Activated CD4-positive, alpha-beta memory T cell treated with anti-CD3 and anti-CD28 coated beads, Interleukin-2, amount 10 ng/mL, durations not matched to agents 7 days and 5 days (primary cell): ENCODE data around the gene RALGDS. TPM values are rescaled to one million over a fixed set of nuclear protein-coding genes. Genes with fewer than 3 reads are reported as not detected.

Source experiments
- CTCF ChIA-PET: fragments of 350-600 bp; sonication (Branson Sonifier 250); formaldehyde crosslinking; loops from one replicate; lab custom pipeline; 2021; ENCODE audit warnings: antibody characterized with exemption, inconsistent platforms; lab: Charles Lee
- POLR2A ChIA-PET: fragments of 350-600 bp; sonication (Branson Sonifier 250); formaldehyde crosslinking; loops from one replicate; lab custom pipeline; 2021; ENCODE audit warnings: antibody characterized with exemption; lab: Charles Lee
- DNase-seq: peaks from one replicate; pipeline ENCODE4 v3.0.0-alpha.2; 2020
- H3K27ac Mint-ChIP-seq: one replicate; pipeline ENCODE4 v1.8.0; 2021; ENCODE audit warnings: mild to moderate bottlenecking, mixed read lengths
- H3K27me3 Mint-ChIP-seq: one replicate; pipeline ENCODE4 v1.8.0; 2021; ENCODE audit warnings: mixed read lengths
- H3K36me3 Mint-ChIP-seq: one replicate; pipeline ENCODE4 v1.8.0; 2021; ENCODE audit warnings: low read depth, mixed read lengths
- H3K4me1 Mint-ChIP-seq: one replicate; pipeline ENCODE4 v1.8.0; 2021; ENCODE audit warnings: mixed read lengths
- H3K4me3 Mint-ChIP-seq: one replicate; pipeline ENCODE4 v1.8.0; 2021; ENCODE audit warnings: mild to moderate bottlenecking, mixed read lengths
- H3K9me3 Mint-ChIP-seq: one replicate; pipeline ENCODE4 v1.8.0; 2021; ENCODE audit warnings: mixed read lengths
- total RNA-seq, 2 experiments: library from RNA; stranded (reverse); gene quantifications; one replicate each; pipeline ENCODE4 v1.2.3, GENCODE V29; 2021

Gene RALGDS
- total RNA-seq, 2 experiments from 2014 or later, result 113 to 123 TPM

DNA sequence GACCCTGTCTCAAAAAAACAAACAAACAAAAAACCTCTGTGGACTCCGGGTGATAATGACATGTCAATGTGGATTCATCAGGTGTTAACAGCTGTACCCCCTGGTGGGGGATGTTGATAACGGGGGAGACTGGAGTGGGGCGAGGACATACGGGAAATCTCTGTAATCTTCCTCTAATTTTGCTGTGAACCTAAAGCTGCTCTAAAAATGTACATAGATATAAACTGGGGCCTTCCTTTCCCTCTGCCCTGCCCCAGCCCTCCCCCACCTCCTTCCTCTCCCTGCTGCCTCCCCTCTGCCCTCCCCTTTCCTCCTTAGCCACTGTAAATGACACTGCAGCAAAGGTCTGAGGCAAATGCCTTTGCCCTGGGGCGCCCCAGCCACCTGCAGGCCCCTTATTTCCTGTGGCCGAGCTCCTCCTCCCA, 60.6 kb downstream of the RALGDS start:
- POLR2A ChIA-PET, result interaction anchor here (0.9 to 1.8 kb wide), 4 partner anchors 24 to 55 kb away, joined by 3 to 9 read pairs (median 4); partner anchors contain the start of gene GTF3C5
- Mint-ChIP-seq H3K4me1 (peaks cover 50% of the 10 kb centered on the region), H3K9me3 (no peaks in the 10 kb centered on the region), H3K27ac (peak overlapping the region; percentile 81), H3K4me3 (no peak overlapping the region), H3K36me3 (peaks cover 26% of the 10 kb centered on the region), H3K27me3 (no peaks in the 10 kb centered on the region)
- no peak for DNase-seq
- CTCF ChIA-PET, result interaction anchor here (0.9 to 2.6 kb wide), 4 partner anchors 12 to 73 kb away, joined by 3 to 12 read pairs (median 4); no protein-coding TSS in a partner anchor

DNA sequence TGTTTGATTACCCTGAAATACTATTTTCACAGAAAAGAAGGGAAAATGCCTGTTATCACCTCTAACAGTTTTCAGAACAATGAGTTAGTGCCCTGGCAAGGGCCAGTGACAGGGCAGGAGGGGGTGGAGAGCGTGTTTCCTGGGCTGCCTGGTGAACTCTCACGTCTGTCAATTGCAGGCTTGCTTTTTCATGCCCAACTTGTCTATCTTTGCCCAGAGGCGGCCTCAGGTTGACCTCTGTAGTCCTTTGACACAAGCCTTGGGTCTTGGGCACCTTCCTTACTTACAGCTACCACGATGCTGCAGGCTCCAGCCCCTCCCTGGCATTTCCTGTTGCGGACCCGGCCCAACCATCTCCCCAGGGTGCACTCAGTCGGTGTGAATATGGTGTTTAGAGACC, 61.4 kb downstream of the RALGDS start:
- no peaks in the 10 kb centered on the region for H3K27me3 Mint-ChIP-seq
- ChIA-PET CTCF (interaction anchor here (0.7 to 2.6 kb wide), 5 partner anchors 11 to 74 kb away, joined by 3 to 12 read pairs (median 4); no protein-coding TSS in a partner anchor), POLR2A (interaction anchor here (1.4 to 1.8 kb wide), 3 partner anchors 27 to 56 kb away, joined by 4 to 9 read pairs (median 4); partner anchors contain the start of gene GTF3C5)
- no peaks in the 10 kb centered on the region for H3K9me3 Mint-ChIP-seq
- H3K36me3 Mint-ChIP-seq, result peaks cover 26% of the 10 kb centered on the region
- H3K4me3 Mint-ChIP-seq, result no peak overlapping the region
- DNase-seq, result no peak
- H3K4me1 Mint-ChIP-seq, result peaks cover 50% of the 10 kb centered on the region
- peak overlapping the region; percentile 81 for H3K27ac Mint-ChIP-seq

- ChIA-PET CTCF (interaction anchor here (2.0 to 3.2 kb wide), 2 partner anchors 10 to 85 kb away, joined by 12 to 19 read pairs; no protein-coding TSS in a partner anchor), POLR2A (interaction anchor here (2.0 kb wide), 1 partner anchor 28 kb away, joined by 11 read pairs; the partner anchor contains the start of gene GTF3C5)
- no peaks in the 10 kb centered on the region for H3K27me3 Mint-ChIP-seq
- peaks cover 50% of the 10 kb centered on the region for H3K4me1 Mint-ChIP-seq
- peak; percentile 26 for DNase-seq
- H3K36me3 Mint-ChIP-seq, result peaks cover 33% of the 10 kb centered on the region
- peak overlapping the region; percentile 81 for H3K27ac Mint-ChIP-seq
- no peak overlapping the region for H3K4me3 Mint-ChIP-seq
- H3K9me3 Mint-ChIP-seq, result no peaks in the 10 kb centered on the region
Measured at GRCh38 chr9:133058550-133059320, 62.3 kb downstream of the RALGDS start.

DNA sequence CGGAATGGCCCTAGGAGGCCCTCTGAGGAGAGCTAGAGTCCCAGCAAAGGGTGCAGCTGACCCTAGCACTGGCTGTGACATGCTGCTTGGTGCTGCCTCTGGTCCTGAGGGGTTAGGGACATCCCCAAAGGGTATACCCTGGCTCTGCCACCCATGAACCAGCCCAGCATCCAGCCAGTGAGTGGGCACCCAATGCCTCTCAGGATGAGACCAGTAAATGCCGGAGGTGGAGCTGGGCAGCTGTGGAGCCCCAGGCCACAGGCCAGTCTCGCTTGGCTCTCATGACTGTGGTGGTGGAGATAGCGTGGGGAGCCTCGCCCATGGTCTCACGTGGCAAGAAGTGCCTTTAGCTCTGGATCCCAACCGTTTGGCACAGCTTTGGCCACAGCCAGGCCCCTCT, 63.0 kb downstream of the RALGDS start:
- Mint-ChIP-seq H3K4me3 (no peak overlapping the region), H3K27ac (peak overlapping the region; percentile 57), H3K36me3 (peaks cover 37% of the 10 kb centered on the region), H3K9me3 (no peaks in the 10 kb centered on the region), H3K27me3 (no peaks in the 10 kb centered on the region), H3K4me1 (peaks cover 50% of the 10 kb centered on the region)
- DNase-seq, result no peak
- ChIA-PET CTCF (interaction anchor here (0.7 to 3.2 kb wide), 3 partner anchors 25 to 86 kb away, joined by 3 to 19 read pairs (median 3); no protein-coding TSS in a partner anchor), POLR2A (interaction anchor here (2.0 kb wide), 1 partner anchor 27 kb away, joined by 11 read pairs; the partner anchor contains the start of gene GTF3C5)

- H3K9me3 Mint-ChIP-seq, result no peaks in the 10 kb centered on the region
- CTCF ChIA-PET, result interaction anchor here (0.7 to 3.2 kb wide), 3 partner anchors 25 to 87 kb away, joined by 3 to 19 read pairs (median 3); no protein-coding TSS in a partner anchor
- H3K4me3 Mint-ChIP-seq, result no peak overlapping the region
- POLR2A ChIA-PET, result interaction anchor here (1.7 to 2.0 kb wide), 2 partner anchors 27 to 87 kb away, joined by 9 to 11 read pairs; partner anchors contain the start of gene GTF3C5
- peaks cover 48% of the 10 kb centered on the region for H3K4me1 Mint-ChIP-seq
- no peak for DNase-seq
- H3K27me3 Mint-ChIP-seq, result no peaks in the 10 kb centered on the region
- H3K36me3 Mint-ChIP-seq, result peaks cover 37% of the 10 kb centered on the region
- H3K27ac Mint-ChIP-seq, result peak overlapping the region; percentile 57
Measured at GRCh38 chr9:133057553-133057952, 63.5 kb downstream of the RALGDS start.

DNA sequence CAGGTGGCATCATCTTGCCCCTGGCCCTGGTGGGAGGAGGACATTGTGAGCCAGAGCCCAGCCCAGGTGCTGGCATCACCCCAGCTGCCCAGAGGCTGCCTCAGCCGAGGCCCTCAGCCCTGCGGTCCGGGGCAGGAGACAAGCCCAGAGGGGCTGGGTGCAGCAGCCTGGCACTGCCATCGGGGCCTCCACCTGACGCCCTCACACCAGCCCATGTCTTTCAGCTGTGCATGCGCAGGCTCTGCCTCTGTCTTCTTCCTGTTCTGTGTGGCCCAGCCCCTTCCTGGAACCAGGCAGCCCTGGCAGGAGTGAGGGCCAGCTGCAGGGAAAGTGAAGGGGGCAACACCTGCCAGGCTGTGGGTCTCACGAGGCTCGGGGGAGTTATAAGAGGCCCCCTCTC, 64.0 kb downstream of the RALGDS start:
- CTCF ChIA-PET, result interaction anchor here (1.1 to 3.2 kb wide), 2 partner anchors 24 to 87 kb away, joined by 3 to 19 read pairs; no protein-coding TSS in a partner anchor
- Mint-ChIP-seq H3K36me3 (peaks cover 38% of the 10 kb centered on the region), H3K27ac (peak overlapping the region; percentile 57), H3K9me3 (no peaks in the 10 kb centered on the region), H3K4me3 (no peak overlapping the region), H3K4me1 (peaks cover 48% of the 10 kb centered on the region), H3K27me3 (no peaks in the 10 kb centered on the region)
- POLR2A ChIA-PET, result interaction anchor here (1.7 to 2.0 kb wide), 2 partner anchors 26 to 87 kb away, joined by 9 to 11 read pairs; partner anchors contain the start of gene GTF3C5
- DNase-seq, result peak; percentile 37

DNA sequence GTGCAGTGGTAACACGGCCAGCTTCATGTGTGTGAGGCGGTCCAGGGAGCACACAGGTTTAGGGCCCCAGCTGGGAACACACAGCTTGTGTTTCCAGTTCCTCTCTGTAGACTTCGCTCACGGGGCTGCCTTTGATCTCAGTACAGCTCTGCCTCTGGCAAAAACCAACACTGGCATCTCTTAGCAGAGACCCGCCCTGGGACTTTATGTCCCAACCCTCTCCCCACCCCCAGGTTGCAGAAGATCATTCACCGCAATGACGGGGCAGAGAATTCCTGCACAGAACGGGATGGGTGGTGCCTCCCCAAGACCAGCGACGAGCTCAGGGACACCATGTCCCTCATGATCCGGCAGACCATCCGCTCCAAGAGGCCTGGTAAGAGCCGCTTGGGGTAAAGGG, 64.5 kb downstream of the RALGDS start:
- no peak overlapping the region for H3K27ac Mint-ChIP-seq
- H3K9me3 Mint-ChIP-seq, result no peaks in the 10 kb centered on the region
- H3K4me1 Mint-ChIP-seq, result peaks cover 48% of the 10 kb centered on the region
- no peaks in the 10 kb centered on the region for H3K27me3 Mint-ChIP-seq
- H3K36me3 Mint-ChIP-seq, result peaks cover 42% of the 10 kb centered on the region
- ChIA-PET POLR2A (interaction anchor here (0.8 to 2.0 kb wide), 3 partner anchors 26 to 88 kb away, joined by 5 to 11 read pairs (median 9); partner anchors contain the start of gene GTF3C5), CTCF (interaction anchor here (3.2 kb wide), 1 partner anchor 88 kb away, joined by 19 read pairs; no protein-coding TSS in a partner anchor)
- no peak for DNase-seq
- H3K4me3 Mint-ChIP-seq, result no peak overlapping the region

DNA sequence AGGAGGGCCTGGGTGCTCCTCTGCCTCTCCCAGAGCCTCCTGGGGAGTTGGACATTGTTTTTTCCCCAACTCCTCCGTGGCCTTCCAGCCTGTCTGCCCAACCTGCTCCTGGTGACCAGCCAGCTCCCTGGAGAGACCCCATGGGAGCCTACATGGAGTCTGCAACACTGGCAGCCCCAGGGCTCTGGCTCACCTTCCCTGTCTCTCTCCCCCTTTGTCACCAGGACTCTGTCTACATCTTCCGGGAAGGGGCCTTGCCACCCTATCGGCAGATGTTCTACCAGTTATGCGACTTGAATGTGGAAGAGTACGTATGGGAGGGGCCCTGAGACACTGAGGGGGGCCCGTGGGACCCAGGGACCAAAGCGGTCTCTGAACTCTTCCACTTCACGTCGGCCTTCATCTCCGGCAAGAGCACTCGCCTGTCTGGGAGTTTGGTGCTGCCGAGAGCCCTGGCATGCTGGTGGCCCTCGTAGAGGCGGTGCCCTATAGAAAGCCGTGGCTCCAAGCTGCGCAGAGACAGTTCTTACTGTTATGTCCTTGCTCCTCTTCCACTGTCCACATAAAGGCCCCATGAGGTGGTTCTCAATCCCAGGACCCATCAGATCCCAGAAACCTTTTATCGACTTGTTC, 65.1 kb downstream of the RALGDS start:
- POLR2A ChIA-PET, result interaction anchor here (0.8 to 1.7 kb wide), 2 partner anchors 25 to 88 kb away, joined by 5 to 9 read pairs; partner anchors contain the start of gene GTF3C5
- peaks cover 42% of the 10 kb centered on the region for H3K4me1 Mint-ChIP-seq
- CTCF ChIA-PET, result interaction anchor here (3.2 kb wide), 1 partner anchor 88 kb away, joined by 19 read pairs; no protein-coding TSS in a partner anchor
- H3K27me3 Mint-ChIP-seq, result no peaks in the 10 kb centered on the region
- DNase-seq, result no peak
- no peaks in the 10 kb centered on the region for H3K9me3 Mint-ChIP-seq
- no peak overlapping the region for H3K4me3 Mint-ChIP-seq
- peaks cover 43% of the 10 kb centered on the region for H3K36me3 Mint-ChIP-seq
- H3K27ac Mint-ChIP-seq, result no peak overlapping the region

DNA sequence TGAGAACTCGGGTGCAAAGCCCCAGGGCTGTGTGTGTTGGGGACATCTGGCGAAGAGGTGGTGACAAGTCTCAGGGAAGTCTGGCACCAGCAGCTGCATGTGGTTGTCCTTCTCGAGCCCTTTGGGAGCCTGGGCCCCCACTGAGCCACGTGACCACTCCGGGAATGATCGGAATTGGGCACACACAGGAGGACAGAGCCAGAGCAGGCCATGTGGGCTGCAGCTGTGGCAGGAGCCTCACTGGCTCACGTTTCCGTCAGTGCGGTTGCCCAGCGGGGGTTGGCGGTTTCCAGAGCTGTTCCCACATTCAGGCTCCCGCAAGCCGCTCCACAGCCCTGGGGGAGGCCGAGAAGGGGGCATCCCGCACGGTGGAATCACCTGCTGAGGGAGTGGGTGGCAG, 66.1 kb downstream of the RALGDS start:
- no peak overlapping the region for H3K27ac Mint-ChIP-seq
- no peaks in the 10 kb centered on the region for H3K9me3 Mint-ChIP-seq
- no peak overlapping the region for H3K4me3 Mint-ChIP-seq
- no peak for DNase-seq
- H3K4me1 Mint-ChIP-seq, result peaks cover 38% of the 10 kb centered on the region
- no peaks in the 10 kb centered on the region for H3K27me3 Mint-ChIP-seq
- ChIA-PET POLR2A (no interaction called here), CTCF (no interaction called here)
- peaks cover 46% of the 10 kb centered on the region for H3K36me3 Mint-ChIP-seq

- ChIA-PET POLR2A (no interaction called here), CTCF (no interaction called here)
- H3K36me3 Mint-ChIP-seq, result peaks cover 52% of the 10 kb centered on the region
- H3K4me1 Mint-ChIP-seq, result peaks cover 32% of the 10 kb centered on the region
- DNase-seq, result no peak
- H3K4me3 Mint-ChIP-seq, result no peak overlapping the region
- H3K9me3 Mint-ChIP-seq, result no peaks in the 10 kb centered on the region
- H3K27ac Mint-ChIP-seq, result no peak overlapping the region
- H3K27me3 Mint-ChIP-seq, result no peaks in the 10 kb centered on the region
Measured at GRCh38 chr9:133054194-133054890, 66.7 kb downstream of the RALGDS start.

DNA sequence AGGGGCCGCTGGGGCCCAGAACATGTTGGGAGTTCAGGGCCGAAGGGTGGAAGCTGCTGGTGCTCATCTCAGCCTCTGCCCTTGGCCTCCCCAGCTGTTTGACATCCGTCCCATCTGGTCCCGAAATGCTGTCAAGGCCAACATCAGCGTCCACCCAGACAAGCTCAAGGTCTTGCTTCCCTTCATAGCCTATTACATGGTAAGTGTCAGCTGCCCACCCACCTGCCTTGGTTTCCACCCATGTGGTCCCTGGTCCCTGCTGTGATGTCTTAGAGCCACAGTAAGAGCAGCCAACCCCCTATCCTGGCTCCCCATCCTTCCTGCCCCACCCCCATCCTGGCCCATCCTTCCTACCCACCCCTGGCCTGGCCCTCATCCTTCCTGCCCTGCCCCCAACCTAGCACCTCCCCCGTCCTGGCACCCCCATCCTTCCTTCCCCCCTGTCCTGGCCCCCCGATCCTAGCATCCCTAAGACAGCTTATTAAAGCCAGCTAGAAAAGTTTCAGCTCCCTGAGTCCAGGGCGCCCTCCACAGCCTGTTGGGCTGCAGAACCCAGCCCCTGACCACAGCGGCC, 69.0 kb downstream of the RALGDS start:
- Mint-ChIP-seq H3K4me1 (peaks cover 9% of the 10 kb centered on the region), H3K36me3 (peaks cover 38% of the 10 kb centered on the region)
- CTCF ChIA-PET, result interaction anchor here (2.1 kb wide), 1 partner anchor 92 kb away, joined by 5 read pairs; no protein-coding TSS in a partner anchor

More for the DNA sequence above, 69.0 kb downstream of the RALGDS start:
- Mint-ChIP-seq H3K27ac (no peak overlapping the region), H3K27me3 (no peaks in the 10 kb centered on the region), H3K9me3 (no peaks in the 10 kb centered on the region), H3K4me3 (no peak overlapping the region)
- POLR2A ChIA-PET, result no interaction called here
- no peak for DNase-seq
